SK-N-SH (cell line): Measurements from ENCODE around the gene RND3. TPM values are rescaled to one million over a fixed set of nuclear protein-coding genes. Genes with fewer than 3 reads are reported as not detected.
A peak's percentile ranks its signal among the peaks of the same experiment; 100 is the strongest.

ENCODE experiments used
- CTCF ChIA-PET: fragments of 300-600, 350-600 bp; formaldehyde crosslinking; extraction: SDS; loops from one replicate; lab custom pipeline; 2021; lab: Yijun Ruan, JAX
- POLR2A ChIA-PET: fragments of 350-600 bp; sonication (Branson Sonifier 250); formaldehyde crosslinking; extraction: SDS; loops from one replicate; lab custom pipeline; 2020; ENCODE audit warnings: antibody characterized with exemption, inconsistent platforms; lab: Yijun Ruan, JAX
- DNase-seq: peaks from one replicate; pipeline ENCODE4 v3.0.0; 2012
- H2AFZ ChIP-seq: fragments of 200-600 bp; sonication (generic); 2 replicates; pipeline ENCODE4 v1.8.1; 2016; ENCODE audit warnings: antibody characterized with exemption, mild to moderate bottlenecking, low read depth
- H3F3A ChIP-seq: fragments of 200-600 bp; sonication (generic); replicated peaks from 2 replicates; pipeline ENCODE3; 2016; ENCODE audit warnings: antibody characterized with exemption, mild to moderate bottlenecking; ENCODE audit not compliant: insufficient read depth
- H3K27ac ChIP-seq, 2 experiments: fragments of 200-500 bp in 1 of 2; fragments of 200-600 bp in 1 of 2; sonication (Bioruptor generic) in 1 of 2; sonication (generic), shearing (Covaris generic) in 1 of 2; 2 replicates each; pipeline versions ENCODE4 v1.5.1 to v1.6.1; 2014 to 2016; ENCODE audit warnings: low read depth in 2 of 2, inconsistent platforms in 1 of 2, low read length in 1 of 2, mild to moderate bottlenecking in 1 of 2, mixed read lengths in 1 of 2
- H3K27me3 ChIP-seq: fragments of 200-600 bp; sonication (generic), shearing (Covaris generic); 2 replicates; pipeline ENCODE4 v1.6.1; 2016; ENCODE audit warnings: mixed run types; ENCODE audit not compliant: insufficient read depth
- H3K36me3 ChIP-seq, 2 experiments: fragments of 200-500 bp in 1 of 2; fragments of 200-600 bp in 1 of 2; sonication (Bioruptor generic) in 1 of 2; sonication (generic) in 1 of 2; replicated peaks in 1 of 2; 2 replicates each; pipeline versions ENCODE3 to v1.5.1; 2014 to 2016; ENCODE audit warnings: low read length in 1 of 2, mild to moderate bottlenecking in 1 of 2; ENCODE audit not compliant: insufficient read depth in 2 of 2, control insufficient read depth in 1 of 2
- H3K4me1 ChIP-seq, 2 experiments: fragments of 200-500 bp in 1 of 2; fragments of 200-600 bp in 1 of 2; sonication (Bioruptor generic) in 1 of 2; sonication (generic), shearing (Covaris generic) in 1 of 2; 2 replicates each; pipeline versions ENCODE4 v1.5.1 to v1.6.1; 2014 to 2016; ENCODE audit warnings: low read depth in 1 of 2, low read length in 1 of 2, mixed run types in 1 of 2; ENCODE audit not compliant: insufficient read depth in 2 of 2, control insufficient read depth in 1 of 2
- H3K4me2 ChIP-seq: fragments of 200-600 bp; sonication (generic), shearing (Covaris generic); 2 replicates; pipeline ENCODE4 v1.6.1; 2017; ENCODE audit warnings: mixed run types
- H3K4me3 ChIP-seq, 2 experiments: fragments of 200-500 bp in 1 of 2; fragments of 200-600 bp in 1 of 2; sonication (Bioruptor generic) in 1 of 2; sonication (generic), shearing (Covaris generic) in 1 of 2; 2 replicates each; pipeline versions ENCODE4 v1.5.1 to v1.8.1; 2014 to 2016; ENCODE audit warnings: low read depth in 2 of 2, inconsistent platforms in 1 of 2, low read length in 1 of 2, mild to moderate bottlenecking in 1 of 2, mixed read lengths in 1 of 2, moderate library complexity in 1 of 2
- H3K79me2 ChIP-seq: fragments of 200-600 bp; sonication (generic); 2 replicates; pipeline ENCODE4 v1.8.1; 2017; ENCODE audit warnings: mild to moderate bottlenecking; ENCODE audit not compliant: insufficient read depth
- H3K9ac ChIP-seq: fragments of 200-600 bp; sonication (generic); 2 replicates; pipeline ENCODE4 v1.6.1; 2017; ENCODE audit warnings: mixed run types
- H3K9me2 ChIP-seq: fragments of 200-600 bp; sonication (generic); 2 replicates; pipeline ENCODE4 v1.6.1; 2017; ENCODE audit warnings: mixed run types
- H3K9me3 ChIP-seq: fragments of 200-600 bp; sonication (generic); 2 replicates; pipeline ENCODE4 v1.6.1; 2017; ENCODE audit warnings: mixed run types, mild to moderate bottlenecking, moderate library complexity
- H4K20me1 ChIP-seq: fragments of 200-600 bp; sonication (generic); 2 replicates; pipeline ENCODE4 v1.6.1; 2017; ENCODE audit warnings: mild to moderate bottlenecking, mixed run types; ENCODE audit not compliant: insufficient read depth
- ELF1 ChIP-seq: IDR thresholded peaks from 2 replicates; pipeline ENCODE4 v1.4.0; 2012
- FOSL2 ChIP-seq: IDR thresholded peaks from 2 replicates; pipeline ENCODE4 v1.4.0; 2012; ENCODE audit warnings: low read depth, mild to moderate bottlenecking, moderate library complexity, borderline replicate concordance
- GABPA ChIP-seq: IDR thresholded peaks from 2 replicates; pipeline ENCODE4 v1.4.0; 2012; ENCODE audit warnings: low read depth, mild to moderate bottlenecking
- GATA2 ChIP-seq: sonication (generic); formaldehyde crosslinking; IDR thresholded peaks from 2 replicates; pipeline ENCODE4 v1.5.0; 2020; ENCODE audit warnings: mild to moderate bottlenecking, missing genetic modification reagents
- JUND ChIP-seq: IDR thresholded peaks from 2 replicates; pipeline ENCODE4 v1.4.0; 2012
- MXI1 ChIP-seq: IDR thresholded peaks from 2 replicates; pipeline ENCODE4 v1.6.1; 2012; ENCODE audit warnings: mild to moderate bottlenecking, low read depth, low read length, improper control_type of control experiment
- NFIC ChIP-seq: IDR thresholded peaks from 2 replicates; pipeline ENCODE4 v1.4.0; 2012; ENCODE audit warnings: borderline replicate concordance
- NRF1 ChIP-seq: IDR thresholded peaks from 2 replicates; pipeline ENCODE4 v1.6.1; 2012; ENCODE audit warnings: low read depth, mild to moderate bottlenecking, low read length
- PBX3 ChIP-seq: IDR thresholded peaks from 2 replicates; pipeline ENCODE4; 2012
- POLR2AphosphoS5 ChIP-seq: IDR thresholded peaks from 2 replicates; pipeline ENCODE4 v1.6.1; 2012; ENCODE audit warnings: low read depth, low read length
- RAD21 ChIP-seq: IDR thresholded peaks from 2 replicates; pipeline ENCODE4 v1.6.1; 2012; ENCODE audit warnings: mild to moderate bottlenecking, low read length
- REST ChIP-seq: IDR thresholded peaks from 2 replicates; pipeline ENCODE4 v1.6.1; 2012; ENCODE audit warnings: mild to moderate bottlenecking, low read depth, low read length, moderate library complexity
- RFX5 ChIP-seq: IDR thresholded peaks from 2 replicates; pipeline ENCODE4 v1.6.1; 2012; ENCODE audit warnings: mild to moderate bottlenecking, improper control_type of control experiment, low read length
- RXRA ChIP-seq: IDR thresholded peaks from 2 replicates; pipeline ENCODE4 v1.4.0; 2012; ENCODE audit warnings: low read depth, mild to moderate bottlenecking, borderline replicate concordance
- SIN3A ChIP-seq: IDR thresholded peaks from 2 replicates; pipeline ENCODE4 v1.6.1; 2012; ENCODE audit warnings: low read depth, mild to moderate bottlenecking, low read length, moderate library complexity, borderline replicate concordance
- SMC3 ChIP-seq: IDR thresholded peaks from 2 replicates; pipeline ENCODE4 v1.6.1; 2012; ENCODE audit warnings: low read depth, low read length, improper control_type of control experiment
- TEAD4 ChIP-seq: IDR thresholded peaks from 2 replicates; pipeline ENCODE4 v1.4.0; 2012; ENCODE audit warnings: mild to moderate bottlenecking, borderline replicate concordance; ENCODE audit not compliant: insufficient read depth
- USF1 ChIP-seq: IDR thresholded peaks from 2 replicates; pipeline ENCODE4 v1.4.0; 2012; ENCODE audit warnings: low read depth, borderline replicate concordance
- polyA plus RNA-seq, 3 experiments: library from polyadenylated mRNA; depleted of rRNA; stranded (reverse); fragments of >200 nt; gene quantifications; 2 replicates each; pipeline ENCODE4 v1.2.3, GENCODE V29; 2012
- TF ChIP-seq, protein P1 (sequence below): fragments of 200-600 bp; sonication (generic); IDR thresholded peaks from 2 replicates; pipeline ENCODE4 v1.6.1; 2017; ENCODE audit warnings: antibody characterized with exemption, mild to moderate bottlenecking, moderate library complexity
- TF ChIP-seq, protein P2 (sequence below): fragments of 150-350 bp; IDR thresholded peaks from 2 replicates; pipeline ENCODE4 v1.6.1; 2017; ENCODE audit warnings: antibody characterized with exemption, low read length, low read depth, borderline replicate concordance

RND3 gene
- polyA plus RNA-seq, 1 of the 3 experiments (the other 2 are of a cell fraction) = 49.7 TPM

DNA sequence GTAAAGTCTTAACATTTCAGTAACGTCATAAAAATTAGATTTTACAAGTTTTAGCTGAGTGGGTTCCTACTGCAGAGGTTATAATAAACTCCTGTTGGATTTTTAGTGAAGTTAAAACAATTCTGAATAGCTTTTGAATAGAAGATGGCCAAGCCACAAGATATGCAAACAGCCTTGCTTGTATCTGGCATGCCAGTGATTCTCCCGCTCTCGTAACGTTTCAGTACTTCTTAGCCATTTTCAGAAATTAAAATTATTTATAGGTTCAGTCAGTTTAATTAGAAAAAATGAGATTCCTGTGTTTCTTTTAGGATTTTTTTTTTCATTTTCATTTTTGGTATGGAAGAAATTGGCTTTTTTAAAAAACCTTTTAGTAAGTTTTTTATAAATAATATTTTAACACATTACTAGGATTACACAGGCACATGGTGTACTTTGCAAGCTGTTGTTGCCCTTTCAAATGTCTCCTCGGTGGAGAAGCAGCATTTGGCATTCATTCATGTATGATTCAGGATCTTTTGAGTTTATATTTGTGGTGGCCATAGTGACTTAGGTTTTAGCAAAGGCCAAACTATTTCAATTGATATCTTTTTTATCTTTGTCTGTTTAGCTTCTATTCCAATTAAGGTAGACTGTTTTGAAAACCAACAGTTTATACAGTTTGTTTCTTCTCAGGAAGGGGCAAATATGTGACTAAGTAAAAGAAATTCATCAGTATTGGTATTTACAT lies 30.6 kb upstream of the RND3 start (continued):
- TF ChIP-seq, protein P1, sequence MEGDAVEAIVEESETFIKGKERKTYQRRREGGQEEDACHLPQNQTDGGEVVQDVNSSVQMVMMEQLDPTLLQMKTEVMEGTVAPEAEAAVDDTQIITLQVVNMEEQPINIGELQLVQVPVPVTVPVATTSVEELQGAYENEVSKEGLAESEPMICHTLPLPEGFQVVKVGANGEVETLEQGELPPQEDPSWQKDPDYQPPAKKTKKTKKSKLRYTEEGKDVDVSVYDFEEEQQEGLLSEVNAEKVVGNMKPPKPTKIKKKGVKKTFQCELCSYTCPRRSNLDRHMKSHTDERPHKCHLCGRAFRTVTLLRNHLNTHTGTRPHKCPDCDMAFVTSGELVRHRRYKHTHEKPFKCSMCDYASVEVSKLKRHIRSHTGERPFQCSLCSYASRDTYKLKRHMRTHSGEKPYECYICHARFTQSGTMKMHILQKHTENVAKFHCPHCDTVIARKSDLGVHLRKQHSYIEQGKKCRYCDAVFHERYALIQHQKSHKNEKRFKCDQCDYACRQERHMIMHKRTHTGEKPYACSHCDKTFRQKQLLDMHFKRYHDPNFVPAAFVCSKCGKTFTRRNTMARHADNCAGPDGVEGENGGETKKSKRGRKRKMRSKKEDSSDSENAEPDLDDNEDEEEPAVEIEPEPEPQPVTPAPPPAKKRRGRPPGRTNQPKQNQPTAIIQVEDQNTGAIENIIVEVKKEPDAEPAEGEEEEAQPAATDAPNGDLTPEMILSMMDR = no peak
- no peak for TF ChIP-seq RFX5
- TF ChIP-seq MXI1 = no peak
- TF ChIP-seq TEAD4 = 0 out of 2 replicates have a peak, but pooled peaks have one; percentile 30
- no peak for TF ChIP-seq ELF1
- TF ChIP-seq GATA2 (CRISPR knock-in tag) = no peak
- TF ChIP-seq SIN3A = no peak
- peak; percentile 68 for TF ChIP-seq NFIC
- TF ChIP-seq FOSL2 = peak; percentile 28; the same call in 1 of the 2 replicates
- no peak for TF ChIP-seq NRF1
- TF ChIP-seq RAD21 = no peak
- no peak for TF ChIP-seq SMC3
- peak; percentile 68 for TF ChIP-seq JUND

DNA sequence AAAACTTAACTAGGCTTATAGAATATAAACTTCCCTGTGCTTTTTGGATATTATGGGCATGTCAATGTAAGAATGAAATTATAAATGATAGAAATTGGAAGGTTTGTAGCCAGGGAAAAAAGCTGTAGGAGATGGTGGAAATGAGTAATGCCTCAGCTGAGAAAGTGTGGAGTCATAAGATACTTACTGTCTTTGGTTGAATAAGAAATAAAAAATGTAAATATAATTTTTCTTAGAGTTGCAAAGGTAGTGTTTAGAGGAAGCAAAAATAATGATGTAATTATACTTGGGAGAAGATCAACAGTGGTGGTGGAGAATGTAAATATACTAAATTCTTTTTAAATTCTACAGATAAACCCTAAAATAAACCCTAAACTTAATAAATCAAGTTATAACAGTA lies 26.2 kb upstream of the RND3 start:
- DNase-seq = no peak
- ChIA-PET POLR2A (no interaction called here), CTCF (no interaction called here)
- Histone ChIP-seq H3K36me3 (no peaks in the 10 kb centered on the region), H3K27ac (peak overlapping the region in 1 of 2 experiments; percentile 60; a peak in 2 of 4 replicates), H4K20me1 (no peaks in the 10 kb centered on the region), H3K4me1 (peaks cover 0 to 16% of the 10 kb centered on the region in 2 experiments; a peak in 3 of 4 replicates), H3K4me2 (no peak overlapping the region; the same call in 1 of the 2 replicates), H3K9me3 (no peaks in the 10 kb centered on the region), H3F3A (peaks cover 11% of the 10 kb centered on the region), H3K79me2 (no peaks in the 10 kb centered on the region), H2AFZ (peak overlapping the region; percentile 38; the same call in 1 of the 2 replicates), H3K27me3 (no peaks in the 10 kb centered on the region), H3K9me2 (no peaks in the 10 kb centered on the region), H3K9ac (no peak overlapping the region), H3K4me3 (no peak overlapping the region)
- TF ChIP-seq MXI1 = no peak
- TF ChIP-seq JUND = no peak; the same call in 1 of the 2 replicates
- TF ChIP-seq USF1 = no peak
- TF ChIP-seq, protein P2, sequence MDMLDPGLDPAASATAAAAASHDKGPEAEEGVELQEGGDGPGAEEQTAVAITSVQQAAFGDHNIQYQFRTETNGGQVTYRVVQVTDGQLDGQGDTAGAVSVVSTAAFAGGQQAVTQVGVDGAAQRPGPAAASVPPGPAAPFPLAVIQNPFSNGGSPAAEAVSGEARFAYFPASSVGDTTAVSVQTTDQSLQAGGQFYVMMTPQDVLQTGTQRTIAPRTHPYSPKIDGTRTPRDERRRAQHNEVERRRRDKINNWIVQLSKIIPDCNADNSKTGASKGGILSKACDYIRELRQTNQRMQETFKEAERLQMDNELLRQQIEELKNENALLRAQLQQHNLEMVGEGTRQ = no peak
- TF ChIP-seq RXRA = no peak
- no peak for TF ChIP-seq GABPA
- TF ChIP-seq, protein P1 = no peak
- TF ChIP-seq POLR2AphosphoS5 = no peak
- no peak for TF ChIP-seq RFX5
- TF ChIP-seq REST = no peak
- no peak for TF ChIP-seq GATA2 (CRISPR knock-in tag)
- no peak for TF ChIP-seq PBX3
